ENCODE measurements around the gene ARID3A.

Gene ARID3A

GRCh38 chr19:929203-929890 is 3.5 kb downstream of the ARID3A start:
- no peak for DNase-seq (ENCODE audit: low read depth, low spot score)

- no peak for DNase-seq (ENCODE audit: low read depth, low spot score)
Observed at GRCh38 chr19:929891-930258, 4.0 kb downstream of the ARID3A start.

- no peak for DNase-seq (ENCODE audit: low read depth, low spot score)
Observed at GRCh38 chr19:931860-932647, 6.2 kb downstream of the ARID3A start.

- DNase-seq (ENCODE audit: low read depth, low spot score), result peak; percentile 71
Observed at GRCh38 chr19:932648-933552, 7.1 kb downstream of the ARID3A start.

GRCh38 chr19:933553-933882 is 7.7 kb downstream of the ARID3A start:
- no peak for DNase-seq (ENCODE audit: low read depth, low spot score)

- no peak for DNase-seq (ENCODE audit: low read depth, low spot score)
Observed at GRCh38 chr19:934197-934840, 8.5 kb downstream of the ARID3A start.

GRCh38 chr19:934865-935479 is 9.1 kb downstream of the ARID3A start:
- peak; percentile 71 for DNase-seq (ENCODE audit: low read depth, low spot score)

- DNase-seq (ENCODE audit: low read depth, low spot score), result no peak
Observed at GRCh38 chr19:936175-936546, 10.3 kb downstream of the ARID3A start.

- no peak for DNase-seq (ENCODE audit: low read depth, low spot score)
Observed at GRCh38 chr19:937259-937694, 11.4 kb downstream of the ARID3A start.

- no peak for DNase-seq (ENCODE audit: low read depth, low spot score)
Observed at GRCh38 chr19:938233-938923, 12.5 kb downstream of the ARID3A start.

GRCh38 chr19:939439-939838 is 13.6 kb downstream of the ARID3A start:
- no peak for DNase-seq (ENCODE audit: low read depth, low spot score)

GRCh38 chr19:939922-940321 is 14.1 kb downstream of the ARID3A start:
- DNase-seq (ENCODE audit: low read depth, low spot score), result no peak

GRCh38 chr19:940591-941291 is 14.9 kb downstream of the ARID3A start:
- DNase-seq (ENCODE audit: low read depth, low spot score), result peak; percentile 88

GRCh38 chr19:941292-942132 is 15.7 kb downstream of the ARID3A start:
- no peak for DNase-seq (ENCODE audit: low read depth, low spot score)

GRCh38 chr19:942133-942645 is 16.4 kb downstream of the ARID3A start:
- no peak for DNase-seq (ENCODE audit: low read depth, low spot score)

- no peak for DNase-seq (ENCODE audit: low read depth, low spot score)
Observed at GRCh38 chr19:943551-944170, 17.8 kb downstream of the ARID3A start.

- DNase-seq (ENCODE audit: low read depth, low spot score), result no peak
Observed at GRCh38 chr19:944171-944567, 18.3 kb downstream of the ARID3A start.

- DNase-seq (ENCODE audit: low read depth, low spot score), result no peak
Observed at GRCh38 chr19:944663-945241, 18.9 kb downstream of the ARID3A start.
